ENCODE results near the gene CD180. TPM values are rescaled to one million over a fixed set of nuclear protein-coding genes. Genes with fewer than 3 reads are reported as not detected.
"Not testable (repeated sequence)": the region's sequence is repeated elsewhere in the genome, so short reads cannot be mapped to it uniquely, and the experiment has no call there.

CD180 gene
- polyA plus RNA-seq, 1 donor = 1.1 TPM

DNA sequence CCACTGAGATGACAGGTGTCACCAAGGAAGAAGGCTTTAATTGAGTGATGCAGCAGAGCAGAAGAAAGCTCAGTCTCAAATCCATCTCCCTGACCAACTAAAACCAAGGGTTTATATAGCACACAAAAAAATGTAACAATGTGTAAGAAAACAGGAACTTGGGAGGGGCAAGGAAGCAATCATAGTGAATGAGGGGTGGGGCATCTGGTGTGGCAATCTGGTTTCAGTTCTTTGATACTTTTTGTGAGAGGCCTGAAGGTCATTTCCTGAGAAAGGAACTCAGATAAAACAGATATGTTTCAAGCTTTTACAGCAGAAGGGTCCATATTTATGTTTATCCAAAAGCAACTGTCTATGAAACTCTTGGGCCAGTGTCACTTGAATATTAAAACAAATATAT is 19.7 kb downstream of the CD180 start:
- H3K9me3 ChIP-seq (ENCODE audit: control insufficient read depth, low read depth, low read length) = no peaks in the 10 kb centered on the region
- no peak for DNase-seq
- H3K4me1 ChIP-seq (ENCODE audit: control insufficient read depth, insufficient read depth, low read length) = no peaks in the 10 kb centered on the region
- no peaks in the 10 kb centered on the region for H3K27me3 ChIP-seq (ENCODE audit: control insufficient read depth, insufficient read depth, low read length)
- no peak overlapping the region for H3K4me3 ChIP-seq (ENCODE audit: low read length)
- H3K36me3 ChIP-seq (ENCODE audit: control insufficient read depth, insufficient read depth, low read length) = no peaks in the 10 kb centered on the region
- H3K27ac ChIP-seq (ENCODE audit: low read length) = no peak overlapping the region

DNA sequence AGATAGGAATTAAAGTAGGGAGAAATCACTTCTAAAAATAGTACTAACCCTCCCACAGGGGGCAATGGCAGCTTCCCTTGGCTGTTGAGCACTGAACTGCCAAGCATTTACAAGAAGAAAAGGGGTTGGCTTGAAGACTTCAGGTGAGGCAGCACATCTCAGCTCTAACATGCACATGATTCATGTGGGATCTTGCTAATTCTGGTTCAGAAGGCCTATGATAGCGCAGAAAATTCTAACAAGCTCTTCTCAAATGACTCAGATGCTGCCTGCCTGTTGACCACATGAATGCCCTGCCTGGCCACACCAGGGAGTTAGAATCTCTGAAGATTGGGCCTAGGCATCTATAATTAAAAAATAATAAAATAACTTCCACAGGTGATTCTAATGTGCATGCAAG is 22.6 kb downstream of the CD180 start:
- DNase-seq = no peak
- Histone ChIP-seq H3K4me1 (ENCODE audit: control insufficient read depth, insufficient read depth, low read length) (no peaks in the 10 kb centered on the region), H3K27me3 (ENCODE audit: control insufficient read depth, insufficient read depth, low read length) (no peaks in the 10 kb centered on the region), H3K9me3 (ENCODE audit: control insufficient read depth, low read depth, low read length) (no peaks in the 10 kb centered on the region), H3K27ac (ENCODE audit: low read length) (no peak overlapping the region), H3K4me3 (ENCODE audit: low read length) (no peak overlapping the region), H3K36me3 (ENCODE audit: control insufficient read depth, insufficient read depth, low read length) (peaks cover 7% of the 10 kb centered on the region)
- WGBS (ENCODE audit: insufficient coverage, low lambda C conversion rate) = no CpG with 5 or more reads among the region's 1 CpG

- H3K27me3 ChIP-seq (ENCODE audit: control insufficient read depth, insufficient read depth, low read length); H3K4me3 ChIP-seq (ENCODE audit: low read length); H3K4me1 ChIP-seq (ENCODE audit: control insufficient read depth, insufficient read depth, low read length); DNase-seq; H3K9me3 ChIP-seq (ENCODE audit: control insufficient read depth, low read depth, low read length); H3K36me3 ChIP-seq (ENCODE audit: control insufficient read depth, insufficient read depth, low read length); H3K27ac ChIP-seq (ENCODE audit: low read length): not testable (repeated sequence)
- WGBS (ENCODE audit: insufficient coverage, low lambda C conversion rate) = no CpG with 5 or more reads among the region's 2 CpGs
Measured at GRCh38 chr5:67173351-67173750, 23.2 kb downstream of the CD180 start.

DNA sequence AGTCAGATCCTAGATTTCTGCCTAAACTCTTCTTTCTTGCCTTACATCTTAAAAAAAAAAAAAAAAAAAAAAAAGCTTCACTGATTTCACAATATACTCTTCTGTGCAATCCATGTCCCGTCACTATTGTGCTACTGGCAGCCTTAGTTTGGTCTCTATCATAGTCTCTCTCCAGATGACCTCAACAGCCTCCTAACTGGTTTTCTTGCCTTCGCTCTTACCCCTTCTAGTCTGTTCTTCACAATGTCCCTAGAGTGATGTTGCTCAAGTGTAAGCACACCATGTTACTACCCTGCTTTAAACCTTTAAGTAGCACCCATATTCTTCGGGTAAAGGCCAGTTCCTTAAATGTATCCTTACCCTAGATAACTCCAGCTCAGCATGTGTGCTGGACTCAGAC is 25.8 kb downstream of the CD180 start:
- peaks cover 13% of the 10 kb centered on the region for H3K36me3 ChIP-seq (ENCODE audit: control insufficient read depth, insufficient read depth, low read length)
- H3K4me3 ChIP-seq (ENCODE audit: low read length) = no peak overlapping the region
- WGBS (ENCODE audit: insufficient coverage, low lambda C conversion rate) = 100% methylated on average over 1 of the region's 3 CpGs
- peaks cover 7% of the 10 kb centered on the region for H3K4me1 ChIP-seq (ENCODE audit: control insufficient read depth, insufficient read depth, low read length)
- H3K27me3 ChIP-seq (ENCODE audit: control insufficient read depth, insufficient read depth, low read length) = no peaks in the 10 kb centered on the region
- no peak overlapping the region for H3K27ac ChIP-seq (ENCODE audit: low read length)
- no peak for DNase-seq
- no peaks in the 10 kb centered on the region for H3K9me3 ChIP-seq (ENCODE audit: control insufficient read depth, low read depth, low read length)

DNA sequence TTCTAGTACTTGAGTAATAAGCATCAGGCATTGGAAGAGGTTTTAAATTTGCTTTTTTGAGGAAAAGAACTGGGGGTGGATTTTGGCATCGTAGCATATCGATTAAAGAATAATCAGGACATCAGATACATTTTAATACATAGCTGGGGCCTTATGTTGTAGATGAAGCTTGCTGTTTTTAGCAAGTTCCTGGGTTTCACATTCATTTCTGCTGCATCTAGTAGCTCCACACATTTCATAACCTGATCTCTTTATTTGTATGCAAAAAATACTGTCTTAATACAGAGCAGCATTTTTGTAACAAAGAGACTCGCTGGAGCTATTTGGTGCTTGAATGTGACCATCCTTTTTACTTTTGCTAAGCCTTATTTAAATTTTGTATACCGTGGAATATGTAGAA is 28.5 kb downstream of the CD180 start:
- 100% methylated on average over 3 of the region's 4 CpGs for WGBS (ENCODE audit: insufficient coverage, low lambda C conversion rate)
- H3K4me1 ChIP-seq (ENCODE audit: control insufficient read depth, insufficient read depth, low read length) = peaks cover 7% of the 10 kb centered on the region
- peaks cover 40% of the 10 kb centered on the region for H3K36me3 ChIP-seq (ENCODE audit: control insufficient read depth, insufficient read depth, low read length)
- no peak for DNase-seq
- peaks cover 5% of the 10 kb centered on the region for H3K9me3 ChIP-seq (ENCODE audit: control insufficient read depth, low read depth, low read length)
- H3K4me3 ChIP-seq (ENCODE audit: low read length) = no peak overlapping the region
- H3K27me3 ChIP-seq (ENCODE audit: control insufficient read depth, insufficient read depth, low read length) = no peaks in the 10 kb centered on the region
- H3K27ac ChIP-seq (ENCODE audit: low read length) = no peak overlapping the region

- 100% methylated on average over 2 of the region's 31 CpGs for WGBS (ENCODE audit: insufficient coverage, low lambda C conversion rate)
- Histone ChIP-seq H3K4me3 (ENCODE audit: low read length) (peak overlapping the region; percentile 4), H3K4me1 (ENCODE audit: control insufficient read depth, insufficient read depth, low read length) (peaks cover 7% of the 10 kb centered on the region), H3K36me3 (ENCODE audit: control insufficient read depth, insufficient read depth, low read length) (peaks cover 52% of the 10 kb centered on the region), H3K27me3 (ENCODE audit: control insufficient read depth, insufficient read depth, low read length) (no peaks in the 10 kb centered on the region), H3K9me3 (ENCODE audit: control insufficient read depth, low read depth, low read length) (peaks cover 6% of the 10 kb centered on the region), H3K27ac (ENCODE audit: low read length) (peak overlapping the region; percentile 0)
- DNase-seq = no peak
Measured at GRCh38 chr5:67166460-67167285, 29.9 kb downstream of the CD180 start.

GRCh38 chr5:67165526-67166459 is 30.8 kb downstream of the CD180 start:
- peak overlapping the region; percentile 4 for H3K4me3 ChIP-seq (ENCODE audit: low read length)
- WGBS (ENCODE audit: insufficient coverage, low lambda C conversion rate) = no CpG with 5 or more reads among the region's 36 CpGs

DNA sequence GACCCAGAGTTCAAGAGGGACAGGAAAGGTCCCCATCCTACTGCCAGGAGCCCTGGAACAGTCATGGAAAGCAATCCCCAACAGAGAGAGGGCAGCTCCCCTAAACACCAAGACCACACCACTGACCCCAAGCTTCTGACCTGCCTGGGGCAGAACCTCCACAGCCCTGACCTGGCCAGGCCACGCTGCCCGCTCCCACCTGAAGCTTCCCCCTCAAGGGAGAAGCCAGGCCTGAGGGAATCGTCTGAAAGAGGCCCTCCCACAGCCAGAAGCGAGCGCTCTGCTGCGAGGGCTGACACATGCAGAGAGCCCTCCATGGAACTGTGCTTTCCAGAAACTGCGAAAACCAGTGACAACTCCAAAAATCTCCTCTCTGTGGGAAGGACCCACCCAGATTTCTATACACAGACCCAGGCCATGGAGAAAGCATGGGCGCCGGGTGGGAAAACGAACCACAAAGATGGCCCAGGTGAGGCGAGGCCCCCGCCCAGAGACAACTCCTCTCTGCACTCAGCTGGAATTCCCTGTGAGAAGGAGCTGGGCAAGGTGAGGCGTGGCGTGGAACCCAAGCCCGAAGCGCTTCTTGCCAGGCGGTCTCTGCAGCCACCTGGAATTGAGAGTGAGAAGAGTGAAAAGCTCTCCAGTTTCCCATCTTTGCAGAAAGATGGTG is 31.6 kb downstream of the CD180 start:
- Histone ChIP-seq H3K4me3 (ENCODE audit: low read length) (no peak overlapping the region), H3K4me1 (ENCODE audit: control insufficient read depth, insufficient read depth, low read length) (peaks cover 7% of the 10 kb centered on the region), H3K36me3 (ENCODE audit: control insufficient read depth, insufficient read depth, low read length) (peaks cover 47% of the 10 kb centered on the region), H3K9me3 (ENCODE audit: control insufficient read depth, low read depth, low read length) (peaks cover 6% of the 10 kb centered on the region), H3K27ac (ENCODE audit: low read length) (no peak overlapping the region), H3K27me3 (ENCODE audit: control insufficient read depth, insufficient read depth, low read length) (no peaks in the 10 kb centered on the region)
- WGBS (ENCODE audit: insufficient coverage, low lambda C conversion rate) = no CpG with 5 or more reads among the region's 17 CpGs
- no peak for DNase-seq

More at GRCh38 chr5:67165526-67166459, 30.8 kb downstream of the CD180 start:
- H3K9me3 ChIP-seq (ENCODE audit: control insufficient read depth, low read depth, low read length) = peaks cover 6% of the 10 kb centered on the region
- H3K27me3 ChIP-seq (ENCODE audit: control insufficient read depth, insufficient read depth, low read length) = no peaks in the 10 kb centered on the region
- peaks cover 48% of the 10 kb centered on the region for H3K36me3 ChIP-seq (ENCODE audit: control insufficient read depth, insufficient read depth, low read length)
- DNase-seq = peak; percentile 73 to 83
- peak overlapping the region; percentile 0 for H3K27ac ChIP-seq (ENCODE audit: low read length)
- H3K4me1 ChIP-seq (ENCODE audit: control insufficient read depth, insufficient read depth, low read length) = peaks cover 7% of the 10 kb centered on the region

GRCh38 chr5:67163863-67164595 is 32.6 kb downstream of the CD180 start:
- no CpG with 5 or more reads among the region's 33 CpGs for WGBS (ENCODE audit: insufficient coverage, low lambda C conversion rate)
- H3K4me1 ChIP-seq (ENCODE audit: control insufficient read depth, insufficient read depth, low read length) = peaks cover 7% of the 10 kb centered on the region
- peaks cover 6% of the 10 kb centered on the region for H3K9me3 ChIP-seq (ENCODE audit: control insufficient read depth, low read depth, low read length)
- peaks cover 52% of the 10 kb centered on the region for H3K36me3 ChIP-seq (ENCODE audit: control insufficient read depth, insufficient read depth, low read length)
- DNase-seq = no peak
- H3K27me3 ChIP-seq (ENCODE audit: control insufficient read depth, insufficient read depth, low read length) = no peaks in the 10 kb centered on the region
- no peak overlapping the region for H3K27ac ChIP-seq (ENCODE audit: low read length)
- H3K4me3 ChIP-seq (ENCODE audit: low read length) = no peak overlapping the region
